A549 (cell line): ENCODE measurements around the gene ABHD2. TPM values are rescaled to one million over a fixed set of nuclear protein-coding genes. Genes with fewer than 3 reads are reported as not detected.

Experiments
- ATAC-seq, 2 experiments: fragments of 200-7000 bp in 1 of 2; fragments of >200 bp in 1 of 2; cut with Nextera tagmentation in 1 of 2; cut with Tn5 transposase in 1 of 2; 3 replicates each; pipeline versions ENCODE4 v1.8.0 to v1.9.1; 2018 to 2020; ENCODE audit warnings: mild to moderate bottlenecking in 1 of 2, moderate library complexity in 1 of 2
- CTCF ChIA-PET: fragments of 300-600 bp; sonication (Branson Sonifier 250); formaldehyde crosslinking; extraction: SDS; loops from one replicate; lab custom pipeline; 2021; ENCODE audit warnings: antibody characterized with exemption, inconsistent platforms; lab: Yijun Ruan, JAX
- POLR2A ChIA-PET: fragments of 350-600 bp; formaldehyde crosslinking; extraction: SDS; loops from one replicate; lab custom pipeline; 2021; ENCODE audit warnings: antibody characterized with exemption, inconsistent platforms; lab: Yijun Ruan, JAX
- DNase-seq, 2 experiments: peaks; one replicate each; pipeline versions ENCODE4 v3.0.0 to v3.0.0-alpha.2; 2011 to 2016; ENCODE audit warnings: low read depth in 1 of 2, low spot score in 1 of 2
- FAIRE-seq: peaks from 2 replicates; lab custom pipeline; 2011; peaks lifted over from hg19 to GRCh38; lab: Jason Lieb, UNC
- H3K27ac ChIP-seq, 2 experiments: fragments of >200 bp; sonication (Bioruptor Twin); formaldehyde crosslinking; 3 replicates each; pipeline ENCODE4 v1.5.1; 2016 to 2017
- H3K4me1 ChIP-seq: fragments of >200 bp; sonication (Bioruptor Twin); formaldehyde crosslinking; 3 replicates; pipeline ENCODE4 v1.6.1; 2016
- H3K4me2 ChIP-seq: fragments of >200 bp; sonication (Bioruptor Twin); formaldehyde crosslinking; 3 replicates; pipeline ENCODE4 v1.6.1; 2016
- H3K4me3 ChIP-seq: fragments of >200 bp; sonication (Bioruptor Twin); formaldehyde crosslinking; 3 replicates; pipeline ENCODE4 v1.5.1; 2016
- H3K9me3 ChIP-seq: fragments of >200 bp; sonication (Bioruptor Twin); formaldehyde crosslinking; 3 replicates; pipeline ENCODE4 v1.6.1; 2016
- BCL3 ChIP-seq: fragments of >200 bp; sonication (Bioruptor Twin); formaldehyde crosslinking; IDR thresholded peaks from 3 replicates; pipeline ENCODE4 v1.6.1; 2016
- CBX8 ChIP-seq: fragments of 200-600 bp; sonication (generic); IDR thresholded peaks from 2 replicates; pipeline ENCODE4 v1.6.1; 2016
- CHD2 ChIP-seq: fragments of 150-350 bp; IDR thresholded peaks from 2 replicates; pipeline ENCODE4 v1.6.1; 2014; ENCODE audit warnings: low read length; ENCODE audit not compliant: partially characterized antibody
- CHD4 ChIP-seq: fragments of 200-600 bp; sonication (generic); IDR thresholded peaks from 2 replicates; pipeline ENCODE4 v1.6.1; 2016; ENCODE audit warnings: antibody characterized with exemption, mild to moderate bottlenecking, borderline replicate concordance
- EP300 ChIP-seq, 2 experiments: fragments of >200 bp; sonication (Bioruptor Twin); formaldehyde crosslinking; IDR thresholded peaks; 2 replicates in 1 of 2; 3 replicates in 1 of 2; pipeline ENCODE4 v1.6.1; 2016 to 2017
- ESRRA ChIP-seq: fragments of 150-350 bp; IDR thresholded peaks from 2 replicates; pipeline ENCODE4 v1.6.1; 2014; ENCODE audit warnings: mild to moderate bottlenecking, low read length, borderline replicate concordance
- FOSB ChIP-seq: fragments of 250-450 bp; sonication (Bioruptor Pico); IDR thresholded peaks from 2 replicates; pipeline ENCODE4 v1.5.0; 2020; ENCODE audit warnings: mild to moderate bottlenecking, moderate library complexity
- FOSL2 ChIP-seq, 2 experiments: fragments of 450-650 bp in 1 of 2; fragments of >200 bp in 1 of 2; sonication (Bioruptor Twin) in 1 of 2; formaldehyde crosslinking; IDR thresholded peaks; 2 replicates each; pipeline versions ENCODE4 v1.5.0 to v1.6.1; 2016 to 2020; ENCODE audit warnings: mild to moderate bottlenecking in 1 of 2, moderate library complexity in 1 of 2
- GATA3 ChIP-seq: IDR thresholded peaks from 2 replicates; pipeline ENCODE4 v1.6.1; 2012; ENCODE audit warnings: borderline replicate concordance
- HDAC2 ChIP-seq: fragments of 200-600 bp; sonication (generic); IDR thresholded peaks from 2 replicates; pipeline ENCODE4 v1.6.1; 2016
- HES2 ChIP-seq: fragments of >200 bp; sonication (Bioruptor Twin); formaldehyde crosslinking; IDR thresholded peaks from 2 replicates; pipeline ENCODE4 v1.6.1; 2016
- HEYL ChIP-seq: fragments of 250-450 bp; sonication (Bioruptor Pico); IDR thresholded peaks from 2 replicates; pipeline ENCODE4 v1.8.0; 2021; ENCODE audit warnings: mild to moderate bottlenecking, moderate library complexity
- HOXB13 ChIP-seq: fragments of 250-450 bp; sonication (Bioruptor Pico); IDR thresholded peaks from 2 replicates; pipeline ENCODE4 v1.5.0; 2020; ENCODE audit warnings: low read depth, mild to moderate bottlenecking, moderate library complexity
- KDM1A ChIP-seq: fragments of 200-600 bp; sonication (generic); IDR thresholded peaks from 2 replicates; pipeline ENCODE4 v1.6.1; 2016; ENCODE audit warnings: low read depth, mild to moderate bottlenecking
- KDM5A ChIP-seq: fragments of 200-600 bp; sonication (generic); IDR thresholded peaks from 2 replicates; pipeline ENCODE4 v1.6.1; 2016; ENCODE audit warnings: antibody characterized with exemption, mild to moderate bottlenecking
- MAFK ChIP-seq: fragments of 450-650 bp; IDR thresholded peaks from 2 replicates; pipeline ENCODE4 v1.6.1; 2014; ENCODE audit not compliant: partially characterized antibody
- MAZ ChIP-seq: fragments of 150-350 bp; IDR thresholded peaks from 2 replicates; pipeline ENCODE4 v1.6.1; 2014; ENCODE audit warnings: antibody characterized with exemption, low read depth, low read length, borderline replicate concordance
- MYC ChIP-seq: IDR thresholded peaks from 2 replicates; pipeline ENCODE4 v1.6.1; 2012; ENCODE audit warnings: mild to moderate bottlenecking, inconsistent platforms, low read length, improper control_type of control experiment, borderline replicate concordance
- NR3C1 ChIP-seq: fragments of >200 bp; sonication (Bioruptor Twin); formaldehyde crosslinking; IDR thresholded peaks from 3 replicates; pipeline ENCODE4 v1.6.1; 2017
- POLR2AphosphoS2 ChIP-seq: conservative IDR thresholded peaks from 2 replicates; pipeline ENCODE4 v1.6.1; 2012; ENCODE audit warnings: low read length, improper control_type of control experiment, inconsistent platforms
- RCOR1 ChIP-seq: fragments of 150-350 bp; IDR thresholded peaks from 2 replicates; pipeline ENCODE4 v1.6.1; 2014; ENCODE audit warnings: antibody characterized with exemption, low read length, low read depth
- TP53 ChIP-seq: fragments of 250-450 bp; sonication (Bioruptor Pico); IDR thresholded peaks from 2 replicates; pipeline ENCODE4 v1.5.0; 2021; ENCODE audit warnings: mild to moderate bottlenecking, moderate library complexity
- USF2 ChIP-seq: fragments of 450-650 bp; IDR thresholded peaks from 2 replicates; pipeline ENCODE4 v1.6.1; 2014; ENCODE audit warnings: antibody characterized with exemption
- ZFP36 ChIP-seq: fragments of 450-650 bp; IDR thresholded peaks from 2 replicates; pipeline ENCODE4 v1.6.1; 2014; ENCODE audit warnings: borderline replicate concordance; ENCODE audit not compliant: partially characterized antibody
- ZSCAN20 ChIP-seq: fragments of 250-450 bp; sonication (Bioruptor Pico); IDR thresholded peaks from 2 replicates; pipeline ENCODE4 v1.8.0; 2022; ENCODE audit warnings: mild to moderate bottlenecking, moderate library complexity
- WGBS: methylation state at CpG from one replicate; pipeline ENCODE4 v1.1.6; 2017; ENCODE audit errors: missing lambda C conversion rate; 5-methylcytosine and 5-hydroxymethylcytosine counted together
- polyA plus RNA-seq, 4 experiments: library from polyadenylated mRNA; depleted of rRNA in 3 of 4; stranded (reverse); fragments of >200 nt; fragmentation: RNase III in 1 of 4; extraction: RNeasy Plus Mini Kit Qiagen cat#74134 plus additional on column Dnase treatment in 1 of 4; gene quantifications; 2 replicates in 3 of 4; 3 replicates in 1 of 4; pipeline ENCODE4 v1.2.3, GENCODE V29; 2011 to 2017
- TF ChIP-seq, protein P1 (sequence below): fragments of 250-450 bp; sonication (Bioruptor Pico); IDR thresholded peaks from 2 replicates; pipeline ENCODE4 v1.5.0; 2020; ENCODE audit warnings: low read depth, mild to moderate bottlenecking, moderate library complexity
- TF ChIP-seq, protein P2 (sequence below): fragments of >200 bp; sonication (Bioruptor Twin); formaldehyde crosslinking; IDR thresholded peaks from 3 replicates; pipeline ENCODE4 v1.5.1; 2016

ABHD2 gene
- polyA plus RNA-seq, 2 of the 4 experiments (the other 2 are of a cell fraction), result 36.2 to 63.3 TPM

DNA sequence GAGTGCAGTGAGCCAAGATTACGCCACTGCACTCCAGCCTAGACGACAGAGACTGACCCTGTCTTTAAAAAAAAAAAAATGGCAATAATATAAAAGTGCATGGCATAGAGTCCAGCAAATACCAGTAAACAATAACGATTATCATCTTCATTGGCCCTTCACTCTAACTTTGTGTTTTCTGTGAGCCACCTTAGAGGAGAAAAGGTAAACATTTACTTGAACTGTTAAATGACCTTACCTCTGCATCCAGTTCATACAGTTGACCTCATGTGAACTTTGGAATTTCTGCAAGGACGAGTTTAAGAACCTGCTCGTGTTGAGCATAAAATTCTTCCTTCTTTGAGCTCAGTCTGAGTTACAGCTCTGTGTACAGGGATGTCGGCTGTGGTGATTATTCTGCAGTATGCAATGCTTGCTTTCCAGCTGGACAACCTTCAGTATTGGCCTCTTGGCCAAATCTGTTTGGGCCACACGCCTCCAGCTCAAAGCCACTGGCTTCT lies 76.5 kb downstream of the ABHD2 start:
- H3K9me3 ChIP-seq, result no peaks in the 10 kb centered on the region
- POLR2A ChIA-PET, result no interaction called here
- H3K4me2 ChIP-seq, result no peak overlapping the region
- 75% methylated on average over 7 of the region's 7 CpGs for WGBS
- DNase-seq, result no peak
- no peak for FAIRE-seq
- no peak overlapping the region for H3K4me3 ChIP-seq
- CTCF ChIA-PET, result interaction anchor here (0.8 to 21.7 kb wide), 7 partner anchors 10 to 109 kb away, joined by 4 to 735 read pairs (median 22); no protein-coding TSS in a partner anchor
- no peak for ATAC-seq
- TF ChIP-seq POLR2AphosphoS2 (no peak), HES2 (no peak), MYC (no peak), ZSCAN20 (CRISPR knock-in tag) (no peak), RCOR1 (no peak), ESRRA (no peak), KDM5A (no peak), EP300 (IDR thresholded peaks at IDR 0.05) (no peak), ZFP36 (no peak), CBX8 (no peak), FOSB (CRISPR knock-in tag) (no peak), HOXB13 (no peak), GATA3 (no peak), HDAC2 (no peak)
- TF ChIP-seq, protein P1, sequence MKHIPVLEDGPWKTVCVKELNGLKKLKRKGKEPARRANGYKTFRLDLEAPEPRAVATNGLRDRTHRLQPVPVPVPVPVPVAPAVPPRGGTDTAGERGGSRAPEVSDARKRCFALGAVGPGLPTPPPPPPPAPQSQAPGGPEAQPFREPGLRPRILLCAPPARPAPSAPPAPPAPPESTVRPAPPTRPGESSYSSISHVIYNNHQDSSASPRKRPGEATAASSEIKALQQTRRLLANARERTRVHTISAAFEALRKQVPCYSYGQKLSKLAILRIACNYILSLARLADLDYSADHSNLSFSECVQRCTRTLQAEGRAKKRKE (CRISPR knock-in tag), result no peak
- TF ChIP-seq, protein P2, sequence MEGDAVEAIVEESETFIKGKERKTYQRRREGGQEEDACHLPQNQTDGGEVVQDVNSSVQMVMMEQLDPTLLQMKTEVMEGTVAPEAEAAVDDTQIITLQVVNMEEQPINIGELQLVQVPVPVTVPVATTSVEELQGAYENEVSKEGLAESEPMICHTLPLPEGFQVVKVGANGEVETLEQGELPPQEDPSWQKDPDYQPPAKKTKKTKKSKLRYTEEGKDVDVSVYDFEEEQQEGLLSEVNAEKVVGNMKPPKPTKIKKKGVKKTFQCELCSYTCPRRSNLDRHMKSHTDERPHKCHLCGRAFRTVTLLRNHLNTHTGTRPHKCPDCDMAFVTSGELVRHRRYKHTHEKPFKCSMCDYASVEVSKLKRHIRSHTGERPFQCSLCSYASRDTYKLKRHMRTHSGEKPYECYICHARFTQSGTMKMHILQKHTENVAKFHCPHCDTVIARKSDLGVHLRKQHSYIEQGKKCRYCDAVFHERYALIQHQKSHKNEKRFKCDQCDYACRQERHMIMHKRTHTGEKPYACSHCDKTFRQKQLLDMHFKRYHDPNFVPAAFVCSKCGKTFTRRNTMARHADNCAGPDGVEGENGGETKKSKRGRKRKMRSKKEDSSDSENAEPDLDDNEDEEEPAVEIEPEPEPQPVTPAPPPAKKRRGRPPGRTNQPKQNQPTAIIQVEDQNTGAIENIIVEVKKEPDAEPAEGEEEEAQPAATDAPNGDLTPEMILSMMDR, result no peak
- peaks cover 36% of the 10 kb centered on the region for H3K4me1 ChIP-seq
- no peak overlapping the region for H3K27ac ChIP-seq

- 67% methylated on average over 2 of the region's 2 CpGs for WGBS
- Histone ChIP-seq H3K4me2 (0 out of 3 replicates have a peak overlapping the region, but pooled peaks have one; percentile 9), H3K4me3 (no peak overlapping the region), H3K9me3 (no peaks in the 10 kb centered on the region), H3K27ac (peak overlapping the region; percentile 3; a peak in 1 of 6 replicates), H3K4me1 (peaks cover 36% of the 10 kb centered on the region)
- TF ChIP-seq ZFP36 (no peak), MAFK (no peak), CHD4 (no peak), TP53 (CRISPR knock-in tag) (no peak), USF2 (no peak), CHD2 (no peak), MAZ (no peak), FOSB (CRISPR knock-in tag) (no peak), KDM1A (no peak), HEYL (no peak), BCL3 (no peak), ZSCAN20 (CRISPR knock-in tag) (no peak), CBX8 (no peak), NR3C1 (no peak), POLR2AphosphoS2 (no peak), FOSL2 (IDR thresholded peaks at IDR 0.05) (no peak), FOSL2 (CRISPR knock-in tag; IDR thresholded peaks at IDR 0.05) (no peak), GATA3 (no peak)
- TF ChIP-seq, protein P2, result no peak
- no peak for DNase-seq
- no peak for ATAC-seq
- ChIA-PET CTCF (interaction anchor here (1.3 to 21.7 kb wide), 7 partner anchors 9 to 132 kb away, joined by 3 to 735 read pairs (median 22); no protein-coding TSS in a partner anchor), POLR2A (no interaction called here)
- no peak for FAIRE-seq
These were observed 77.4 kb downstream of the ABHD2 start for GRCh38 chr15:89165677-89166076.
